HG02759 (cell line): ENCODE results near the gene ARHGEF28.

Source experiments
- ATAC-seq: cut with Tn5 transposase; IDR thresholded peaks from one replicate; pipeline ENCODE4 v1.9.1; 2021; ENCODE audit warnings: mild to moderate bottlenecking, moderate library complexity; ENCODE audit not compliant: unreplicated experiment

ARHGEF28 gene

DNA sequence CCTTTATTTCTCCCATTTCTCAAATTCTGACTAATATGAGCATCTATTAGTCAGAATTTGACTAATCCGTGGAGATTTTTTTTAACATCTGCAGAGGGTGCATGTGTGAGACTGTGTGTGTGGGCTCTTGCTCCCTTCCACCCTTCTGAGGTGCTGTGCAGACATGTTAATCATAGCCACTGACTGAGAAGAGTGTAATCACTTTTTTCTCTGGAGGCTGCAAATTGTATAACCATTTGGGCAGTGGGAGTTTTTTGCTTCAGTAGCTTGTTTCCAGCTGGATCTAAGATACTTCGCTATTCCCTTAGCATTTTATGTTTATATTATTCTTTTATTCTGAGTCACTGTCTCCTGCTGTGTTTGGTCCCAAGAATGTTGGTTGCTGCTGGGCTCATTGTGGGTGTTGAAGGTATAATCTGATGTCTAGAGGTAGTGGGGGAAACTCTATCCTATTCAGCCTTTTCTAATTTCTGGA lies 66.2 kb downstream of the ARHGEF28 start:
- ATAC-seq, result no peak

DNA sequence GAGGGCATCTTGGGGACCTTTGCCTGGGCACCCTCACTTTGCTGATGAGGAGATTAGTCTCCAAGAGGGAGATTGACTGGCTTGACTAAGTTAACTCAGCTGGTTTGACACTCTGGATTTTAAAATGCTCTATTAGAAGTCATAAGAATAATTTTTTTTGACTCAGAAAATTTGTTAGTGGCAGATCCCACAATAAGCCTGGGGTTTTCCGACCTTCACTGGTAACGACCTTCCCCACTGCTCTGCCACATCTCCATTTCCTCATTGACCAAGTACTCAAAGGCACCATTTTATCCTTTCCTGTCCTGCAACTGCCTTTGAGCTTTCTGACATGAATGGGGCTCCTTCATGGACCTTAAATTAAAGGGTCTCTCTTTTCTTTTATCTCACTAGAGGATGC lies 67.0 kb downstream of the ARHGEF28 start:
- no peak for ATAC-seq

DNA sequence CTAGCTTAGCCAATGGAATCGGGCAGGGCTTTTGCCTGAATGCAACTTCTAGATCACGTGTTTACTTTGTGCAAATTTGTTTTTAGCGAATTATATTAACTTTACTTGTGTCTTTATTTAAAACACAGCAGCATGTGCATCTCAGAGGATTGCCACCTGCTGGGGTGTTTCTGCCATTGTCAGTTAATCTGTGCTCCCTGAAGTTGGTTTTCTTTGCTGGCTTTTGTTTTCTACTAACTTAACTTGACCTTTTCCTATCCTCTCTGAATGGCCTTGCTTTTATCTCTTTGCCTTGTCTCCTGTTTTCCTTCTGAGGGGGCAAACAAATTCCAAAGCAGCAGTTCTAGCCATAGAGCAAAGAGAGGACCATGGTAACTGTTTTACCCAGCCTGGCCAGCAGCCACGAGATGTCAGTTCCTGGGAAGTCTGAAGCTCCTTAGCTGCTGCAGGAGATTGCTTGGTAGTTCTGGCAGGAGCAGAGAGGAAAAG lies 67.6 kb downstream of the ARHGEF28 start:
- peak; percentile 27 for ATAC-seq

DNA sequence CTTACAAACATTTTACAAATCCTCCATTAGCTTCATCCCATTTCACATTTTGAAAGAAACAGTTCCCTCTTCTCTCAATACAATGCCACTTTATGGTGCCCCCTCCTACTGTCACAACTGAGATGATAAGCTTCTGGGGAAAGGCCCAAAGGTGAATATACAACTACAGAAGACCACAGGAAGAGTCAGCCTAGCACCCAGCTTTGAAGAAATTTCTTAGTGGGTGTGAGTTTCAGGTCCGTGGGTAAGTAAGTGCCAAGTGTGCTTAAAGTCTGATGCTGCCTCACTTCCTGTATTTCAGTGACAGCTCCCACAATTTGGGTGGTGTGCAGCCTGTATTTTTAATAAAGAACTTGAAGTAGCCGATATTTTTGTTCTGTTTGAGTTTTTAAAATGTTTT lies 68.1 kb downstream of the ARHGEF28 start:
- ATAC-seq, result peak; percentile 83

DNA sequence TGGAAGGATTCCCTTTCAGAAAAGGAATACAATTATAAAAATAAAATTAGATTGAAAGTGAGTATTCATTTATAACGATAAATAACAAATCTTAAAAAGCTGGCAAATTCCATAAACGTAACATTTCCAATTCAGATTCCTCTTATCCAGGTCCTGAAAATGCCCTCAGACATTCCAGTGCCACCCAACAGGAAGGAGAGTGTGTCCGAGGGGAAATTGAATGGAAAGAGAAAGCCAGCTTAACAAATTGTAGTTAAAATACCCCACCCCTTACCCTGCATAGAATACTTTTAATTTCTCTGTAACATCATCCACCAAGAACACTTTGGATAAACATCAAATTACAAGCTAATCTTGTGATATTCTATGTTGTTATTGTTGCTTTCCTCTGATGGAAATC lies 72.0 kb downstream of the ARHGEF28 start:
- no peak for ATAC-seq

DNA sequence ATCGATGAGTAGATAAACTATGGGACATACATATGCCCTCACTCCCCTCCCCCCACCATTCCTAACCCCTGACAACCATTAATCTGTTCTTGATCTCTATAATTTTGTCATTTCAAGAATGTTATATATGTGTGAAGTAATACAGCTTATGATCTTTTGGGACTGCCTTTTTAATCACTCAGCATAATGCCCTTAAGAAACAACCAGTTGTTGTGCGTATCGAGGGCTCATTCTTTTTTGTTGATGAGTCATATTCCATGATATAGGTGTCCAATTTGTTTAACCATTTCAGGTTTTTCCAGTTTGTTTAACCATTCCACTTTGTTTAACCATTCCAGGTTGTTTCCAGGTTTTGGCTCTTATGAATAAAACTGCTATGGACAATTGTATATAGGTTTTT lies 75.6 kb downstream of the ARHGEF28 start:
- no peak for ATAC-seq

DNA sequence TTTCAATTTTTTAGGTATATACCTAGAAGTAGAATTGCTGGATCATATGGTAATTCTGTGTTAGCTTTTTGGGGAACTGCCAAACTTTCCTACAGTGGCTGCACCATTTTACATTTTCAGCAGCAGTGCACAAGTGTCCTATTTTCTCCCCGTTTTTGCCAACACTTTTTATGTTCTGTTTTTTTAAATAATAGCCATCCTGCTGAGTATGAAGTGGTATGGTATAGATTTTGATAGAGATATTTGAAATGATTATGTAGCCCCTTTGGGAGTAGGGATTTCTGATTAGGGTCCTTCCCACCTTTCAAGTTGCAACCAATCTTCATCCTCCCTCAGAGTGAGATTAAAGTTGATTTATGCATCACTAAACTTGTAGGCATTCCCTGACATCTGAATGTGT lies 76.5 kb downstream of the ARHGEF28 start:
- no peak for ATAC-seq

DNA sequence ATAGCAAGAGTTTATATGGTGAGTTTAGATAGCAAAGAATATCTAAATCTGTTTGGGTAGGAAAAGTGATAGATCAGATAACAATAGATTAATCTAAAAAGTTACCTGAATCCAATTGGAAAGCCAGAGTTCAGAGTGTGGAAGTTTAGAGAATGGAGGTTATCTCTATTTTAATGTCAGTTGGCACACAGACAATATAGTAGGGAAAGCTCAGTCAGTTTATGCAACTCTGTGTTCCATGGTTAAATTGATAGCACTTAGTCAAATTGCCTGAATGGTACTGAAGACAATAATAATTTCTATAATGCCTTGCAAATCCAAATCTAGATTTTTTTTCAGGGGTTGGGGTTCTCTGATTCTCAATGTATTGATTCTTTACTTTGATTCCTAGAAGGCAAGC lies 77.0 kb downstream of the ARHGEF28 start:
- no peak for ATAC-seq

DNA sequence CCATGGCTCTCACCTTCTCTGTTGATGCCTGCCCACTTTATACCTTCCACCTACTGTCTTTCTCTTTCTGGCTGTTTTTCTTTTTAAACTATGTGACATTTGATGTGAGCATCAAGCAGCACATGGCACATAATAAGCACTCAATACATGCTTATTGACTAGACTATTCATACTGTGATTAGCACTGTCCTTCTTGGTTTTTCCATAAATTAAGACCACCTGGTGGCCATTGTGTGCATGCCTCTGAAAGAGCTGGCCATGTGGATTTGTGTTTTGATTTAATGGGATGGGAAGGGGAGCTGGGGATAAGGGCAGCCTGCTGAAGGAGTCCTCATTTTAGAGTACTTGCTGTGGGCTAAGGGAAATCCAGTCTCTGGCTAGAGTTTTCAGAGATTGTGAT lies 79.4 kb downstream of the ARHGEF28 start:
- no peak for ATAC-seq

DNA sequence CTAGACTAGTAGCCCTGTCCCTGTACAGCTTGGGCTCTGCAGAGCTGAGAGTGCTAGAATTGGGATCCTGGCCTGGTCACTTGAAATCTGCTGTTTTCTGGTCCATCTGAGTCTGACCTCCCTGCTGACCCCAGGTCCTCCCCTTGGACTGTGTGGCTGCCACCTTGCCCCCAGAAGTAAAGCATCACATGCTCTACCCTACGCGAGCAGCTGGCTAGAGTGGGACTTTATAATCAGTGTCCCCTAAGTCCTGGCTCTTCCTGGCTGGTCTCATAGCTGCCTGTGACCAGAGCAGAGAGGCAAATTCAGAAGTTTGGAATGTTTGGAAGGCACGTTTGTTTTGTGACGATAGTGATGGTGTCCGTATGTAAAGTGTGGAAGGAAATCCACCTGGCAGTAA lies 81.0 kb downstream of the ARHGEF28 start:
- no peak for ATAC-seq

DNA sequence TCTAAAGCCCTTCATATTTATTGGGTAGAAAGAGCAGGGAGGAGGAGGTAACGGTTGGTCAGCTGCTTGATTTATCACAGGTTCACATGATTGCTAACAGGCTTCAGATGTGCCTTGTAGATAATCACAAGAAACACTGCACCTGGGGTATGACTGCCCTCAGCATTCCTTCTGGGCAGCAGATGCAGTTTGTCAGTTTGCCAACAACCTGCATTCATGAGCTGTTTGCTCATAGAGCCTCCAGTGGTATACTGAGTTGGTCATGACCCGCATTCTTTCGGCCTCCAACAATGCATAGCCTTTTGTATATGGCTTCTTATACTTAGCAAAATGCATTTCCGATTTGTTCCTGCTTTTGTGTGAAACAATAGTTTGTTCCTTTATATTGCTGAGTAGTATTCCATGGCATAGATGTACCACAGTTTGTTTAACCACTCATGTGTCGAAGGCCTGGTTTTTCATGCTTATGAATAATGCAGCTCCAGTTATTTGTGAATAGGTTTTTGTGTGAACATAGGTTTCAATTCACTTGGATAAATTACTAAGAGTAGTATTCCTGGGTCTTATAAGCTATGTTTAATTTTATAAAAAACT lies 83.6 kb downstream of the ARHGEF28 start:
- no peak for ATAC-seq

DNA sequence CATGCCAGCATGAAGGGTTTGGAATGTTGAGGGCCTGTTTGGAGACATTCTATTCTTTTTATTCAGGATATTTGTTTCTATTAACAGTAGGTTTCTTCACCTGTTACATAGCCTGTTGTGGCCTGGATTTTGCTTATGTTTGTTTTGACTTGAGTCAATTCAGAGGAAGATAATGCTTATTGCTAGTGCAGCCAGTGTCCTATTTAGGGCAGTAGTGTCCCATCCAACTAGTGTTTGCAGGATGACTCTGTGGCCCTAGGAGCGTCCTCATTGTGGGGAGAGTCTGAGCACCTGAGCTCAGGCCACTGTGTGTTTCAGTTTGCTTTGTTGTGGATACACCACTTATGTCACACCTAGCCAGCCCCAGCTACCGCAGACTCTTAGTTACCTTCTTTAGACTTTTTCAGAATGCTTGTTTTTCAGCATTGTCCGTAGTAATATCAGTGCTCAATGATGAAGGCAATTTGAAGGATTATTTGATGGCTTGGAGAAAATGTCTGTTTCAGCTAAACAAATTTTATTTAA lies 90.3 kb downstream of the ARHGEF28 start:
- ATAC-seq, result no peak

DNA sequence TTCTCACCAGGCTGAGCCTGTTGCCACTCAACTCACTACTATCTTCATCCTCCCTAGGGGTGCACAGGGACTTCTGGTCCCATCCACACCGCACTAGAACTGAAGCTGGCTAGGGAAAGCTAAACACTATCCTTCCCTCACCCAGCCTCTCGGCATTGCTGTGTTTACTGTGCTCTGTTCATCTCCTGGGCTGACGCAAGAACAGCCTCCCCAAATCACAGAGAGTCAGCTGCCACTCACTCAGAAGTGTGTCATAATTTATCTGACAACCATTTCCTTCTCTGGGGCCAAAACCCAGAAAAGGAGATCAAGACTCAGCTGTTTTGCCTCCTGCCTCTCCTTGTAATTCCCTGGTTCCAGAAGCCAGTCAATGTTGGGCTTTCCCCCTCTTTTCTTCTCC lies 92.8 kb downstream of the ARHGEF28 start:
- ATAC-seq, result no peak

DNA sequence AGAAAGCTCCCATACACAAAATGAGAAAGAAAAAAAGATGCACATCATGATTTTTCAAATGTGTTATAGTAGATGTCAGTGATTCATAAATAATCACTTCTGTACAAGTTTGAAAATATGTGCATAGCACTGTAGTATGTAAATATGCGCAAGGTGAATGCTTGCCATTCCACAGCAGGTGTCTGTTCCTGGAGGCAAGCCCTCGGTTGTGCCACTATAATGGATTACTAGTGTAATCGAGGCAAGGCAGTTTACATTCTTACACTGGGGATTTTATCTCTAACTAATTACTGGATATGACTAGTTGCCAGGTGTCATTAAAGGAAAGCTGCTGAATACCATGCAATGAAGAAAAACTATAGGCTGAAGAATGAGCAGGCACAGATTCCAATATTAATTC lies 93.6 kb downstream of the ARHGEF28 start:
- no peak for ATAC-seq

DNA sequence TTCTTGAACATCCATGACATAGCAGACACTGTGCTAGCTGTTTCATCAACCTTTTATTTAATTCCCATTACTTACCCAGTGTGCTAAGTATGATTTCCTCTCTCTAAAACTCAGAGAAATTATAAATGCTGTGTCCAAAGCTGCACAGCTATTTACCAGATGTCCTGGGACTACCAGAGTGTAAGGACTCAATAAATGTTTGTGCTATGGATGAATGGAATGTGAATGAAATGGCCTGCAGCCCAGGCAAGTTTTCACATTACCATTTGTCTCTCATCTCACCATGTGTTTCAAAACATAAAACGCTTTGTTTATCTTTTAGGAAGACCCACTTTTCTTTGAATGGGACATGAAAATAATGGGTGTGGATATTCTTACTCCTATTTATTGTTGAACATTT lies 96.2 kb downstream of the ARHGEF28 start:
- no peak for ATAC-seq

DNA sequence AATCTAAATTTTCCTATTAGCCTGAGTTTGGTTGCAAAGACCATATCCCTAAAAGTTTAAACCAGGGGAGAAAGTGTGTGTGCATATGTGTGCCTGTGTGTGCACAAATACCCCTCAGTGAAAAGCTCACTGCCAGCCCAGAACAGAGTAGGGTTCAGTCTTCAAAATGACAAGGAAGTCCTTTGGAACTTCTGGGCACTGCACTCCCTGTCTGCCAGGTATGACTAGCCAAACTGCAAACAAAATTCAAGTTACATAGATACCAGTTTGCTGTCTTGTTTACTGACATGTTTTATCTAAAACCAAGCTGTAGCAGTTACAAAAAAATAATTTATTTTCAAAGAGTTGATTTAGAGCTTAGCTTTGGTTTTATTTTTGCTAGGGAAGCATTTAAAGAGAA lies 100.1 kb downstream of the ARHGEF28 start:
- no peak for ATAC-seq

DNA sequence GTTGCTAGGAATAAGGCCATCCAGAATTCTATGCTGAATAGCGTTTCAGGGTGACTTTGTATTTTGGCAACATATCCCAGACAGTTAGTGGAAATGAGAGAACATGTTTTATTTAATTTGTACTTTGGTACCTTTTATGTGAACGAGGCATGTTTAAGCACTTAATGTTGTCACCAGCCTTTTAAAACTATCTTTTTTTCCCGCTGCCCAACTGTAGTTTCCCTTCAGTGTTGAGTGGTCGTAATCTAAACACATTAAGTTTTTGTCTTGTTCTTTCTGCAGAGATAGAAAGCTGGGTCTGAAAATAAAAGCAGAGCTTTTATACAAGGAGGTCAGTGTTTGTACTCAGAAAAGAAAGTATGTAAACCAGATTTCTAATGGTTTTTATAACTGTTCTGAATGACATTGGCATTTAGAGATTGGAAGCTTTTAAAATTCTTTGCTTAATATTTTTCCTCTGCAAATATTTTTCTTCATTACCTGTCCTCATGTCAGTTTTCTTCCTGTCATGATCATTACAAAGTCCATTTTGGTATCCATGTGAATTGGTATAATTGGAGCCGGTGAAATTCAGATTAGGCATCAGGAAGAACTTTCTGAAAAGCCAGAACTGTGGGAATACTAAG lies 100.7 kb downstream of the ARHGEF28 start:
- no peak for ATAC-seq

DNA sequence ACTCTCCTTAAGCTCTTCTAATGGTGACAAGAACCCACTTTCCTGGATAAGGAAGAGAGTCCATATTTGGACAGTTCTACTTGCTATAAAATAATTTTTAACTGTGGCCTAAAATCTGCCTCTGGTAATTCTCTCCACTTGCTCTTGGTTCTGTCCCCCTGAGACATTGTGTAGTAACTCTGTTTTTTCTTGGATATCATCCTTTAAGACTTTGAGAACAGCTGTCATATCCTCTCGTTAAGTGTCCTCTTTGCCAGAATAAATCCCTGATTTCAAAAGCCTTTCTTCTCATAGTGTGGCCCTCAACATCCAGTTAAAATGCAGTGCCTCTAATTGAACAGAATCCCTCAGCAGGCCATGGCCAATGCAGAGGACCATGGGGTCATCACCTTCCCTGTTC lies 101.5 kb downstream of the ARHGEF28 start:
- no peak for ATAC-seq

DNA sequence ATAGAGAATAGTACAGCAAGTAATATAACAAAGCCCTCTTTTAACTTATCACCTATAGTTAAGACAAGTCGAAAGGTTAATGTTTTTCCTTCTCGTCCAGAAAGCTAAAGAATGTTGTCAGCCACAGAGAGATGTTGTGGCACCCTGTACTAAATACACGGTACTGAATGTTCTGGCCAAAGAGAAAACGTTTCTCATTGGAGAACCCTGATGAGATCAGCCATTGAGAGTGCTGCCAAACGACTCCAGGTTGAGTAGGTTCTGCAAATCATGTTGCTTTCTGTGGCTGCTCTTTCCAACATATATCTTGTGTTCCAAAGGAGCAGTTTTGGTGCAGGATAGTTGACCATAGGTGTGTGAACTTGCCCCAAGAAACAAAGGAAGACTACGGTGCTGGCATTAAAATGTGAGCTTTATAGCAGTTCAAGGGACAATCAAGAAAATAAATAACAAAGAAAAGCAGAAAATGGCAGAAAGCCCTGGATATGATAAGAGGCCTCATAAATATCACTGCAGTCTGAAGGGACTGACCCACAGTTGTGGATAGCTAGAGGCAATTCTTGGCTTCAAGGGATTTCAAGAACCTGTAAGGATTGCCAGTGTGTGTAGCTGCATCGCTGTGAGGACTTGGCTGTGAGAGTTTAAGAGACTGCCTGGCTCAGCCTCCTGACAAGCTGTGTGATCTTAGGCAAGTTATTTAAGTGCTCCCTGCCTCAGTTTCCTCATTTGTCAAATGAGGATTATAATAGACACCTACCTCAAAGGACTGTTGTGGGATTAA lies 102.7 kb downstream of the ARHGEF28 start:
- no peak for ATAC-seq

DNA sequence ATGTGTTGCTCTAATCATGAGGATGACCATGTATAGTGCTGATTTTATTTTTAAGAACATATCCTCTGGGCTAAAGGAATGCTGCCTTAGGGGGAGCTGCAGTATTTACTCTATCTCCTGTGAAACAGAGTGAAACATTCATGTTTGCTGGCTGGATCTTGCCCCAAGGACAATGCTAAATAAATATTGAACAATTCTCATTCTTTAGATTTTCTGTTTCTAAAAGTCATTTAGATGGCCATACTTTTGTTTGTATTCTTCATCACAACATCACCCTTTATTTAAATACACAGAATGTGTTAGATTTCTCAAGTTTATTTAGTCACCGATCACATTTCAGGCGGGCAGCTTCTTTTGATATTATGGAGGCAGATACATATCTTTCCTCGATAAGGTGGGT lies 103.3 kb downstream of the ARHGEF28 start:
- no peak for ATAC-seq

DNA sequence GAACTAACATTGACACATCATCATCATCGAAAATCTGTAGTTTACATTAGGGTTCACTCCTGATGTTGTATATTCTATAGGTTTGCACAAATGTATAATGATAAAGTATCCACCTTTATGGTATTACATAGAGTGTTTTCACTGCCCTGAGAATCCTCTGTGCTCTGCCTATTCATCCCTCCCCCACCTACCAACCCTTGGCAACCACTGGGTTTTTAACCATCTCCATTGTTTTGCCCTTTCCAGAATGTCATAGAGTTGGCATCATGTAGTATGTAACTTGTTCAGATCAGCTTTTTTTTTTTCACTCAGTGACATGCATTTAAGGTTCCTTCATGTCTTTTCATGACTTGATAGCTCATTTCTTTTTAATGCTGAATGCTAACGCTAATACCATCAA lies 106.0 kb downstream of the ARHGEF28 start:
- ATAC-seq, result no peak

DNA sequence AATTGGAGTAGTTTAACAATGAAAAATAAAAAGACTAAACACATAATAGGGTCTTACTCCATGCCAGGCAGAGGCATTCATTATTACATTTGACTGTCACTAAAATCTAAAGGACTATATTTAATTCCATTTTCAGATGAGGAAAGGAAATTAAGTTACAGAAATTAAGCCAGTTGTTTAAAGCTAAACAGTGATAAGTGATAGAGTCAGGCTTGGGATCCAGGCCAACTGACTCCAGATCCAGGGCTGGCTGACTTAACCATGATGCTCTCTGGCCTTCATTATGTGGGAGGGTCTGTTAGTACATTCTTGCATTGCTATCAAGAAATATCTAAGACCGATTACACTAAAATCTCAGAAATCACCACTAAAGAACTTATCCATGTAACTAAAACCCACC lies 107.2 kb downstream of the ARHGEF28 start:
- no peak for ATAC-seq
